ENCODE measurements around the gene TCF4.

Gene TCF4

GRCh38 chr18:55386545-55386944 is 201.4 kb downstream of the TCF4 start:
- no peak overlapping the region for H3K4me3 ChIP-seq (ENCODE audit: low read length)
- TF ChIP-seq, protein P1, sequence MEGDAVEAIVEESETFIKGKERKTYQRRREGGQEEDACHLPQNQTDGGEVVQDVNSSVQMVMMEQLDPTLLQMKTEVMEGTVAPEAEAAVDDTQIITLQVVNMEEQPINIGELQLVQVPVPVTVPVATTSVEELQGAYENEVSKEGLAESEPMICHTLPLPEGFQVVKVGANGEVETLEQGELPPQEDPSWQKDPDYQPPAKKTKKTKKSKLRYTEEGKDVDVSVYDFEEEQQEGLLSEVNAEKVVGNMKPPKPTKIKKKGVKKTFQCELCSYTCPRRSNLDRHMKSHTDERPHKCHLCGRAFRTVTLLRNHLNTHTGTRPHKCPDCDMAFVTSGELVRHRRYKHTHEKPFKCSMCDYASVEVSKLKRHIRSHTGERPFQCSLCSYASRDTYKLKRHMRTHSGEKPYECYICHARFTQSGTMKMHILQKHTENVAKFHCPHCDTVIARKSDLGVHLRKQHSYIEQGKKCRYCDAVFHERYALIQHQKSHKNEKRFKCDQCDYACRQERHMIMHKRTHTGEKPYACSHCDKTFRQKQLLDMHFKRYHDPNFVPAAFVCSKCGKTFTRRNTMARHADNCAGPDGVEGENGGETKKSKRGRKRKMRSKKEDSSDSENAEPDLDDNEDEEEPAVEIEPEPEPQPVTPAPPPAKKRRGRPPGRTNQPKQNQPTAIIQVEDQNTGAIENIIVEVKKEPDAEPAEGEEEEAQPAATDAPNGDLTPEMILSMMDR (conservative IDR thresholded peaks at IDR 0.05; ENCODE audit: low read depth, low read length): no peak
- no peak for DNase-seq (ENCODE audit: low read depth)

GRCh38 chr18:55385770-55386169 is 202.2 kb downstream of the TCF4 start:
- TF ChIP-seq, protein P1 (conservative IDR thresholded peaks at IDR 0.05; ENCODE audit: low read depth, low read length): no peak
- H3K4me3 ChIP-seq (ENCODE audit: low read length): no peak overlapping the region
- no peak for DNase-seq (ENCODE audit: low read depth)

- H3K4me3 ChIP-seq (ENCODE audit: low read length): no peak overlapping the region
- DNase-seq (ENCODE audit: low read depth): no peak
- TF ChIP-seq, protein P1 (conservative IDR thresholded peaks at IDR 0.05; ENCODE audit: low read depth, low read length): peak; percentile 77
Measured at GRCh38 chr18:55384551-55385275, 203.3 kb downstream of the TCF4 start.

DNA sequence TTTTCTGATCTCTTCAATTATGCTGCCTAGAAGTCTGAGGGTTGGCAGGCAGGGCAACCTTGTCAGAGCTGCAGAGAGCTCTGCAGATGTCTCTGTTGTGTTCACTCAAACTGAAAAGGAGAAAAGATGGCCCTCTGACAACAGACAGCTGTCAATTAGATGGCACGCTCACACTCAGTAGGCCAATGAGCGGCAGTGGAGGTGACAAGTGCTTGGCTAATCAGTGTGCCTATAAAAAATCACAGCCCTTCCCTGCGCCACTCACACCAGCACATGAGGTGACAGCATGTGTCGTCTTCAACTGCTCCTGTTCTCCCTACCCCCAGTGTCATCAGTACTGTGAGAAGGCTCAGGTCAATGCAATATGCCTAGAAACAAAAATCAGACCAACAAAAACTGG is 203.9 kb downstream of the TCF4 start:
- no peak overlapping the region for H3K4me3 ChIP-seq (ENCODE audit: low read length)
- TF ChIP-seq, protein P1 (conservative IDR thresholded peaks at IDR 0.05; ENCODE audit: low read depth, low read length): no peak
- no peak for DNase-seq (ENCODE audit: low read depth)

- H3K4me3 ChIP-seq (ENCODE audit: low read length): no peak overlapping the region
- TF ChIP-seq, protein P1 (conservative IDR thresholded peaks at IDR 0.05; ENCODE audit: low read depth, low read length): no peak
- no peak for DNase-seq (ENCODE audit: low read depth)
Measured at GRCh38 chr18:55382277-55382805, 205.7 kb downstream of the TCF4 start.

GRCh38 chr18:55381277-55381676 is 206.7 kb downstream of the TCF4 start:
- TF ChIP-seq, protein P1 (conservative IDR thresholded peaks at IDR 0.05; ENCODE audit: low read depth, low read length): no peak
- no peak for DNase-seq (ENCODE audit: low read depth)
- no peak overlapping the region for H3K4me3 ChIP-seq (ENCODE audit: low read length)

- no peak overlapping the region for H3K4me3 ChIP-seq (ENCODE audit: low read length)
- TF ChIP-seq, protein P1 (conservative IDR thresholded peaks at IDR 0.05; ENCODE audit: low read depth, low read length): no peak
- no peak for DNase-seq (ENCODE audit: low read depth)
Measured at GRCh38 chr18:55380589-55380988, 207.4 kb downstream of the TCF4 start.
